ENCODE measurements around the gene LPAR3. TPM values are rescaled to one million over a fixed set of nuclear protein-coding genes. Genes with fewer than 3 reads are reported as not detected.

LPAR3 gene
- total RNA-seq, 4 donors from 2014 or later: 9.1 TPM; not detected in 3

- H3K27me3 ChIP-seq: no peaks in the 10 kb centered on the region
- no peak overlapping the region for H3K4me3 ChIP-seq
- no peak for DNase-seq
- H3K4me1 ChIP-seq: no peaks in the 10 kb centered on the region
- no peak overlapping the region for H3K27ac ChIP-seq
- TF ChIP-seq CTCF (IDR thresholded peaks at IDR 0.05): no peak
- no peak for TF ChIP-seq POLR2A (IDR thresholded peaks at IDR 0.05)
- H3K9me3 ChIP-seq: no peaks in the 10 kb centered on the region
- H3K36me3 ChIP-seq: no peaks in the 10 kb centered on the region
Observed at GRCh38 chr1:84928979-84929378, 36.0 kb upstream of the LPAR3 start.

GRCh38 chr1:84923317-84923716, 30.3 kb upstream of the LPAR3 start:
- no peak overlapping the region for H3K27ac ChIP-seq
- DNase-seq: no peak
- no peaks in the 10 kb centered on the region for H3K9me3 ChIP-seq
- no peaks in the 10 kb centered on the region for H3K36me3 ChIP-seq
- H3K4me1 ChIP-seq: no peaks in the 10 kb centered on the region
- H3K27me3 ChIP-seq: no peaks in the 10 kb centered on the region
- H3K4me3 ChIP-seq: no peak overlapping the region
- TF ChIP-seq CTCF (IDR thresholded peaks at IDR 0.05): no peak
- TF ChIP-seq POLR2A (IDR thresholded peaks at IDR 0.05): no peak

GRCh38 chr1:84920159-84920558, 27.2 kb upstream of the LPAR3 start:
- no peaks in the 10 kb centered on the region for H3K27me3 ChIP-seq
- no peaks in the 10 kb centered on the region for H3K4me1 ChIP-seq
- no peak for DNase-seq
- H3K9me3 ChIP-seq: no peaks in the 10 kb centered on the region
- H3K27ac ChIP-seq: no peak overlapping the region
- H3K36me3 ChIP-seq: no peaks in the 10 kb centered on the region
- TF ChIP-seq POLR2A (IDR thresholded peaks at IDR 0.05) (no peak), CTCF (IDR thresholded peaks at IDR 0.05) (no peak)
- no peak overlapping the region for H3K4me3 ChIP-seq

GRCh38 chr1:84919461-84919970, 26.5 kb upstream of the LPAR3 start:
- Histone ChIP-seq H3K4me1 (no peaks in the 10 kb centered on the region), H3K9me3 (no peaks in the 10 kb centered on the region), H3K27ac (no peak overlapping the region), H3K36me3 (no peaks in the 10 kb centered on the region), H3K27me3 (no peaks in the 10 kb centered on the region), H3K4me3 (no peak overlapping the region)
- TF ChIP-seq POLR2A (IDR thresholded peaks at IDR 0.05): no peak
- no peak for TF ChIP-seq CTCF (IDR thresholded peaks at IDR 0.05)
- no peak for DNase-seq

- no peak for TF ChIP-seq POLR2A (IDR thresholded peaks at IDR 0.05)
- no peak for TF ChIP-seq CTCF (IDR thresholded peaks at IDR 0.05)
- no peak overlapping the region for H3K27ac ChIP-seq
- no peaks in the 10 kb centered on the region for H3K36me3 ChIP-seq
- H3K27me3 ChIP-seq: no peaks in the 10 kb centered on the region
- no peaks in the 10 kb centered on the region for H3K4me1 ChIP-seq
- no peak overlapping the region for H3K4me3 ChIP-seq
- no peaks in the 10 kb centered on the region for H3K9me3 ChIP-seq
- no peak for DNase-seq
Observed at GRCh38 chr1:84918726-84919336, 25.8 kb upstream of the LPAR3 start.

- no peak for DNase-seq
- H3K4me3 ChIP-seq: no peak overlapping the region
- no peaks in the 10 kb centered on the region for H3K36me3 ChIP-seq
- H3K9me3 ChIP-seq: no peaks in the 10 kb centered on the region
- H3K4me1 ChIP-seq: no peaks in the 10 kb centered on the region
- H3K27ac ChIP-seq: no peak overlapping the region
- no peaks in the 10 kb centered on the region for H3K27me3 ChIP-seq
- TF ChIP-seq CTCF (IDR thresholded peaks at IDR 0.05) (no peak), POLR2A (IDR thresholded peaks at IDR 0.05) (no peak)
Observed at GRCh38 chr1:84916897-84917296, 23.9 kb upstream of the LPAR3 start.

All from Peyer's patch (tissue), 4 donors.